ENCODE measurements around the gene HLA-DOB.
"Not testable (repeated sequence)": the region's sequence is repeated elsewhere in the genome, so short reads cannot be mapped to it uniquely, and the experiment has no call there.

GRCh38 chr6:32782923-32783322 lies 33.9 kb downstream of the HLA-DOB start:
- not testable (repeated sequence) for TF ChIP-seq POLR2A (IDR thresholded peaks at IDR 0.05; ENCODE audit: insufficient read depth in 1 of 2, low read depth in 2 of 2, low read length in 2 of 2); FOSL1 (CRISPR knock-in tag; IDR thresholded peaks at IDR 0.05; ENCODE audit: borderline replicate concordance); CTCF (CRISPR knock-in tag; IDR thresholded peaks at IDR 0.05); KDM5B (CRISPR knock-in tag; IDR thresholded peaks at IDR 0.05; ENCODE audit: borderline replicate concordance); JUNB (CRISPR knock-in tag; IDR thresholded peaks at IDR 0.05; ENCODE audit: borderline replicate concordance); KMT2A (CRISPR knock-in tag; IDR thresholded peaks at IDR 0.05); NFYB (CRISPR knock-in tag; IDR thresholded peaks at IDR 0.05); ERF (CRISPR knock-in tag; IDR thresholded peaks at IDR 0.05); ATF3 (CRISPR knock-in tag; IDR thresholded peaks at IDR 0.05); ZNF124 (CRISPR knock-in tag; IDR thresholded peaks at IDR 0.05); TEAD3 (CRISPR knock-in tag; optimal IDR thresholded peaks at IDR 0.05; ENCODE audit: borderline replicate concordance); NCOA1 (CRISPR knock-in tag; IDR thresholded peaks at IDR 0.05); ZNF766 (CRISPR knock-in tag; IDR thresholded peaks at IDR 0.05; ENCODE audit: borderline replicate concordance)

Measured in HepG2 (cell line).